ENCODE results near the gene RAPGEF4. TPM values are rescaled to one million over a fixed set of nuclear protein-coding genes. Genes with fewer than 3 reads are reported as not detected.

The RAPGEF4 gene
- total RNA-seq, 1 donor from 2014 or later: 21.8 TPM

DNA sequence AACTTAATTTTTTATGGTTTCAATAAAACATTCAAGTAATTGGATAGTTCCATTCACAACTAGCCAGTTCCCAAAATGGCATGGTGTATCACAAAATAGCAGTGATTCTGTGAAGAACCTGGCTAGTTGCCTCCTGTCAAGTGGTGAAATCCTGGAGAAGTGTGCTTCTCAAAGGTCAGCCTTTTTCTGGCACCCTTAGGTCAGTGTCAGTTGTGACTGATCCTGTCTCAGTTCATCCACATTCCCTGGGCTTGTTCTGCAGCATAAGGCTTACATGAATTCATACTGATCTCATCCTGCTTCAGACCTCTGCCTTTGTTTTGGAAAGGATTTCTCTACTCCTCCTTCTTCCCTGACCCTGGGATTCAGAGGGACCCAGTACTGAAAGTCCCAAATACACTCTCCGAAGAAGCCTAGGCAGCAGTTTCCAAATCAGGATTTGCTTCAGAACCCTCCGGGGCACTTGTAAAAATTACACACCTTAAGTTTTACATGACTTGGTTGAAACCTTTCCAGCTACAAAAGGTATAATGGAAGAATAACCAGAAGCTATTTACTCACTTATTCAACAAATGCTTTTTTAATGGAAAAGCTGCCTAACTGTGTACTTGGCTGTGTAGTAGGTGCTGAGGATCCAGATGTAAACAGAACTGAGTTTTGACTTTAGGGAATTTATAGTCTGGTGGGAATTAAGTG is 351.0 kb downstream of the RAPGEF4 start:
- H3K27me3 ChIP-seq: no peaks in the 10 kb centered on the region
- H3K27ac ChIP-seq: peak overlapping the region; percentile 60
- TF ChIP-seq CTCF (IDR thresholded peaks at IDR 0.05): no peak
- H3K36me3 ChIP-seq: peaks cover 4% of the 10 kb centered on the region
- no peaks in the 10 kb centered on the region for H3K9me3 ChIP-seq
- ATAC-seq (peak; percentile 64), DNase-seq (no peak)
- H3K4me1 ChIP-seq: peaks cover 22% of the 10 kb centered on the region
- no peak overlapping the region for H3K4me3 ChIP-seq
- intact Hi-C loops (cut with DNase I): no loop called here

GRCh38 chr2:173087214-173087581 is 351.6 kb downstream of the RAPGEF4 start:
- DNase-seq (no peak), ATAC-seq (peak; percentile 21)
- Histone ChIP-seq H3K4me1 (peaks cover 26% of the 10 kb centered on the region), H3K4me3 (no peak overlapping the region), H3K27me3 (no peaks in the 10 kb centered on the region), H3K27ac (peak overlapping the region; percentile 60), H3K36me3 (peaks cover 9% of the 10 kb centered on the region), H3K9me3 (no peaks in the 10 kb centered on the region)
- no peak for TF ChIP-seq CTCF (IDR thresholded peaks at IDR 0.05)
- intact Hi-C loops (cut with DNase I): no loop called here

- no peak overlapping the region for H3K4me3 ChIP-seq
- no peaks in the 10 kb centered on the region for H3K27me3 ChIP-seq
- H3K27ac ChIP-seq: no peak overlapping the region
- intact Hi-C loops (cut with DNase I): no loop called here
- no peak for TF ChIP-seq CTCF (IDR thresholded peaks at IDR 0.05)
- no peak for DNase-seq
- no peaks in the 10 kb centered on the region for H3K9me3 ChIP-seq
- H3K36me3 ChIP-seq: peaks cover 16% of the 10 kb centered on the region
- H3K4me1 ChIP-seq: peaks cover 26% of the 10 kb centered on the region
- ATAC-seq: no peak
Measured at GRCh38 chr2:173087793-173088496, 352.3 kb downstream of the RAPGEF4 start.

GRCh38 chr2:173090276-173090877 is 354.7 kb downstream of the RAPGEF4 start:
- ATAC-seq: peak; percentile 93
- intact Hi-C loops (cut with DNase I): no loop called here
- Histone ChIP-seq H3K27me3 (no peaks in the 10 kb centered on the region), H3K4me1 (peaks cover 28% of the 10 kb centered on the region), H3K27ac (no peak overlapping the region), H3K4me3 (no peak overlapping the region), H3K9me3 (no peaks in the 10 kb centered on the region), H3K36me3 (peaks cover 16% of the 10 kb centered on the region)
- DNase-seq: peak; percentile 62
- no peak for TF ChIP-seq CTCF (IDR thresholded peaks at IDR 0.05)

- peak; percentile 14 for TF ChIP-seq CTCF (IDR thresholded peaks at IDR 0.05)
- H3K27me3 ChIP-seq: no peaks in the 10 kb centered on the region
- H3K4me1 ChIP-seq: peaks cover 28% of the 10 kb centered on the region
- intact Hi-C loops (cut with DNase I): no loop called here
- peak overlapping the region; percentile 31 for H3K27ac ChIP-seq
- no peak overlapping the region for H3K4me3 ChIP-seq
- peaks cover 16% of the 10 kb centered on the region for H3K36me3 ChIP-seq
- no peak for DNase-seq
- H3K9me3 ChIP-seq: no peaks in the 10 kb centered on the region
- no peak for ATAC-seq
Measured at GRCh38 chr2:173090973-173091660, 355.5 kb downstream of the RAPGEF4 start.

All from upper lobe of right lung (tissue), 1 donor.